Gastroesophageal sphincter (tissue), 4 donors: Measurements from ENCODE around the gene KCNA10. TPM values are rescaled to one million over a fixed set of nuclear protein-coding genes. Genes with fewer than 3 reads are reported as not detected.

Source experiments
- ATAC-seq: fragments of 150-250 bp; one replicate; pipeline ENCODE4 v1.9.1; 2016; ENCODE audit warnings: mild to moderate bottlenecking, moderate library complexity
- H3K27ac ChIP-seq, 4 donors: fragments of 200-600 bp; sonication (generic) in 3 of 4; 1 replicate in 3 of 4; 2 replicates in 1 of 4; pipeline ENCODE4 v1.5.1; 2016 to 2019
- H3K27me3 ChIP-seq: fragments of 200-600 bp; sonication (generic); one replicate; pipeline ENCODE4 v1.5.1; 2019
- H3K36me3 ChIP-seq, 2 donors: fragments of 200-600 bp; sonication (generic); one replicate each; pipeline ENCODE4 v1.5.1; 2019; ENCODE audit warnings: control low read depth in 1 of 2
- H3K4me1 ChIP-seq, 3 donors: fragments of 200-600 bp; sonication (generic); 1 replicate in 2 of 3; 2 replicates in 1 of 3; pipeline ENCODE4 v1.5.1; 2016 to 2019; ENCODE audit warnings: control low read depth in 2 of 3
- H3K4me3 ChIP-seq, 2 donors: fragments of 200-600 bp; sonication (generic); one replicate each; pipeline ENCODE4 v1.5.1; 2019; ENCODE audit warnings: mild to moderate bottlenecking in 1 of 2, moderate library complexity in 1 of 2
- H3K9me3 ChIP-seq, 3 donors: fragments of 200-600 bp; sonication (generic); one replicate each; pipeline ENCODE4 v1.5.1; 2017 to 2019; ENCODE audit warnings: control low read depth in 2 of 3
- EP300 ChIP-seq: sonication (generic); formaldehyde crosslinking; IDR thresholded peaks from one replicate; pipeline ENCODE4 v1.6.1; 2017; ENCODE audit warnings: antibody characterized with exemption, mild to moderate bottlenecking
- POLR2A ChIP-seq, 2 donors: fragments of 450-650 bp; IDR thresholded peaks; one replicate each; pipeline ENCODE4 v1.6.1; 2017; ENCODE audit warnings: antibody characterized with exemption in 2 of 2, mild to moderate bottlenecking in 2 of 2, moderate library complexity in 1 of 2
- POLR2AphosphoS5 ChIP-seq: sonication (generic); formaldehyde crosslinking; IDR thresholded peaks from one replicate; pipeline ENCODE4 v1.6.1; 2017; ENCODE audit warnings: antibody characterized with exemption
- WGBS, 2 donors: methylation state at CpG; one replicate each; pipeline ENCODE4 v1.1.5; 2018; ENCODE audit warnings: low coverage in 1 of 2; 5-methylcytosine and 5-hydroxymethylcytosine counted together
- total RNA-seq, 4 donors: library from RNA; depleted of rRNA; stranded (reverse); fragments of >200 nt; gene quantifications; one replicate each; pipeline ENCODE4 v1.1.0, GENCODE V29; 2016
- TF ChIP-seq, protein P1 (sequence below), 4 experiments: fragments of 200-600 bp in 2 of 4; fragments of 450-650 bp in 2 of 4; sonication (generic) in 1 of 4; IDR thresholded peaks; one replicate each; pipeline ENCODE4 v1.5.1; 2017 to 2019; ENCODE audit warnings: antibody characterized with exemption in 4 of 4, mild to moderate bottlenecking in 2 of 4, moderate library complexity in 2 of 4

The KCNA10 gene
- total RNA-seq, 4 donors from 2014 or later, result not detected

DNA sequence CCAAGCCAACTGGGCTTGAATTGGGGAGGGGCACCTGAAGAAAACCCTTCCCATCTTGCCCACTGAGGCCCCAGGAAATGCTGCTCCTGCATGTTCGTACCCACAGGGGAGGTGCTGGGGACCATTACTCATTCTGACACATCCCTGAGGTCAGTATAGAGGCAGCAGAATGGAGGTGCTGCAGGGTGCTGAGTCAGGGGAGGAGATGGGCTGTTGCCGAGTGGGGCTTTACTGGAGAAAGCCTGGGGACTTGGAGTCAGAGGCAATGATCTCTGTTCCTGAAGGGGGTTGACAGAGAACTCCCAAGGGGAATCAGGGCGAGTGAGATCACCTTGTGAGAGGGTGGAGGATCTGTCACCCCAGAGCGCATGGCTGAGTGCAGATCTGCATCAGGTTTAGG is 40.2 kb upstream of the KCNA10 start:
- H3K27me3 ChIP-seq, result peaks cover 39% of the 10 kb centered on the region
- no peak overlapping the region for H3K4me3 ChIP-seq
- WGBS, 2 donors, result 0 to 83% methylated on average over 1 to 2 of the region's 4 CpGs
- H3K36me3 ChIP-seq, result no peaks in the 10 kb centered on the region
- H3K27ac ChIP-seq, result no peak overlapping the region
- ATAC-seq, result no peak
- peaks cover 0 to 19% (median 11%) of the 10 kb centered on the region in 3 donors for H3K4me1 ChIP-seq
- no peaks in the 10 kb centered on the region for H3K9me3 ChIP-seq
- TF ChIP-seq POLR2A (IDR thresholded peaks at IDR 0.05) (no peak), EP300 (no peak), POLR2AphosphoS5 (no peak)
- TF ChIP-seq, protein P1, sequence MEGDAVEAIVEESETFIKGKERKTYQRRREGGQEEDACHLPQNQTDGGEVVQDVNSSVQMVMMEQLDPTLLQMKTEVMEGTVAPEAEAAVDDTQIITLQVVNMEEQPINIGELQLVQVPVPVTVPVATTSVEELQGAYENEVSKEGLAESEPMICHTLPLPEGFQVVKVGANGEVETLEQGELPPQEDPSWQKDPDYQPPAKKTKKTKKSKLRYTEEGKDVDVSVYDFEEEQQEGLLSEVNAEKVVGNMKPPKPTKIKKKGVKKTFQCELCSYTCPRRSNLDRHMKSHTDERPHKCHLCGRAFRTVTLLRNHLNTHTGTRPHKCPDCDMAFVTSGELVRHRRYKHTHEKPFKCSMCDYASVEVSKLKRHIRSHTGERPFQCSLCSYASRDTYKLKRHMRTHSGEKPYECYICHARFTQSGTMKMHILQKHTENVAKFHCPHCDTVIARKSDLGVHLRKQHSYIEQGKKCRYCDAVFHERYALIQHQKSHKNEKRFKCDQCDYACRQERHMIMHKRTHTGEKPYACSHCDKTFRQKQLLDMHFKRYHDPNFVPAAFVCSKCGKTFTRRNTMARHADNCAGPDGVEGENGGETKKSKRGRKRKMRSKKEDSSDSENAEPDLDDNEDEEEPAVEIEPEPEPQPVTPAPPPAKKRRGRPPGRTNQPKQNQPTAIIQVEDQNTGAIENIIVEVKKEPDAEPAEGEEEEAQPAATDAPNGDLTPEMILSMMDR (IDR thresholded peaks at IDR 0.05), result no peak

- peaks cover 0 to 19% (median 11%) of the 10 kb centered on the region in 3 donors for H3K4me1 ChIP-seq
- no peak overlapping the region for H3K4me3 ChIP-seq
- H3K27me3 ChIP-seq, result peaks cover 45% of the 10 kb centered on the region
- no peaks in the 10 kb centered on the region for H3K9me3 ChIP-seq
- 55 to 58% methylated on average over 2 to 3 of the region's 3 CpGs for WGBS, 2 donors
- TF ChIP-seq POLR2A (IDR thresholded peaks at IDR 0.05) (no peak), EP300 (no peak), POLR2AphosphoS5 (no peak)
- TF ChIP-seq, protein P1 (IDR thresholded peaks at IDR 0.05), result no peak
- no peak for ATAC-seq
- no peak overlapping the region for H3K27ac ChIP-seq
- H3K36me3 ChIP-seq, result no peaks in the 10 kb centered on the region
Measured at GRCh38 chr1:110557481-110557880, 38.5 kb upstream of the KCNA10 start.

DNA sequence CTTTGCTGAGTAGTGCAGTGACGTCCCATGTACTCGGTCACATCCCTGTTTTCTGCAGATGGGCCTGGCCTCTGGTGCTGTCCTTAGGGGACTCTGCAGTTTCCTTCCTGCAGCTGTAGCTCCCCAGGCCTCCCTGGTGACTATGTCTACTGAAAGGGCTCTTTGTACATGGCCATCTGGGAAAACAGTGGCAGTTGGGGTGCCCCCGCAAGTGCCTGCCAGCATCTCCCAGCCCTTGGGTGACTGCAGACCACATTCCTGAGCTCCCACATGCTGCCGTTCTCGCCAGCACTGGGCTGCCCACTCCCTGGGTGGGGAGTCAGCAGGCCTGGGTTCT is 37.5 kb upstream of the KCNA10 start:
- peak; percentile 23 for ATAC-seq

GRCh38 chr1:110555807-110556470 is 37.0 kb upstream of the KCNA10 start:
- 40 to 46% methylated on average over 1 to 3 of the region's 11 CpGs for WGBS, 2 donors
- peaks cover 51% of the 10 kb centered on the region for H3K27me3 ChIP-seq
- no peaks in the 10 kb centered on the region for H3K9me3 ChIP-seq
- ATAC-seq, result peak; percentile 36
- peaks cover 0 to 19% (median 11%) of the 10 kb centered on the region in 3 donors for H3K4me1 ChIP-seq
- no peak for TF ChIP-seq POLR2A (IDR thresholded peaks at IDR 0.05)
- no peak for TF ChIP-seq POLR2AphosphoS5
- TF ChIP-seq, protein P1 (IDR thresholded peaks at IDR 0.05), result no peak
- TF ChIP-seq EP300, result no peak
- peak overlapping the region in 3 of 4 donors; percentile 60 to 71 (median 68) for H3K27ac ChIP-seq
- H3K4me3 ChIP-seq, result peak overlapping the region in 1 of 2 donors; percentile 53
- no peaks in the 10 kb centered on the region for H3K36me3 ChIP-seq

More for the DNA sequence above, 37.5 kb upstream of the KCNA10 start:
- H3K27ac ChIP-seq, result peak overlapping the region in 2 of 4 donors; percentile 68 to 71
- TF ChIP-seq POLR2AphosphoS5 (no peak), EP300 (no peak), POLR2A (IDR thresholded peaks at IDR 0.05) (no peak)
- TF ChIP-seq, protein P1 (IDR thresholded peaks at IDR 0.05), result no peak
- 71 to 75% methylated on average over 2 of the region's 5 CpGs for WGBS, 2 donors
- no peaks in the 10 kb centered on the region for H3K36me3 ChIP-seq
- no peak overlapping the region for H3K4me3 ChIP-seq
- H3K4me1 ChIP-seq, result peaks cover 0 to 19% (median 11%) of the 10 kb centered on the region in 3 donors
- H3K9me3 ChIP-seq, result no peaks in the 10 kb centered on the region
- H3K27me3 ChIP-seq, result peaks cover 51% of the 10 kb centered on the region
